Activated CD4-positive, alpha-beta T cell treated with anti-CD3 and anti-CD28 coated beads for 36 hours (primary cell): ENCODE measurements around the gene AGPAT4. TPM values are rescaled to one million over a fixed set of nuclear protein-coding genes. Genes with fewer than 3 reads are reported as not detected.
"Not testable (repeated sequence)": the region's sequence is repeated elsewhere in the genome, so short reads cannot be mapped to it uniquely, and the experiment has no call there.

Source experiments
- ATAC-seq: fragments of 200-7000 bp; cut with Tn5 transposase; one replicate; pipeline ENCODE4 v1.10.0; 2021; ENCODE audit warnings: mild to moderate bottlenecking, moderate library complexity
- CTCF ChIA-PET: fragments of 350-600 bp; sonication (Branson Sonifier 250); formaldehyde crosslinking; loops from one replicate; lab custom pipeline; 2021; ENCODE audit warnings: antibody characterized with exemption; lab: Charles Lee
- POLR2A ChIA-PET: fragments of 350-600 bp; sonication (Branson Sonifier 250); formaldehyde crosslinking; loops from one replicate; lab custom pipeline; 2021; ENCODE audit warnings: antibody characterized with exemption, inconsistent platforms; lab: Charles Lee
- DNase-seq: peaks from one replicate; pipeline ENCODE4 v3.0.0-alpha.2; 2020
- H3K27ac Mint-ChIP-seq: one replicate; pipeline ENCODE4 v1.8.0; 2021; ENCODE audit warnings: mixed read lengths
- H3K27me3 Mint-ChIP-seq: one replicate; pipeline ENCODE4 v1.8.0; 2021; ENCODE audit warnings: mixed read lengths
- H3K36me3 Mint-ChIP-seq: one replicate; pipeline ENCODE4 v1.8.0; 2021; ENCODE audit warnings: low read depth, mixed read lengths
- H3K4me1 Mint-ChIP-seq: one replicate; pipeline ENCODE4 v1.8.0; 2021; ENCODE audit warnings: mixed read lengths
- H3K4me3 Mint-ChIP-seq: one replicate; pipeline ENCODE4 v1.8.0; 2021; ENCODE audit warnings: mild to moderate bottlenecking, moderate library complexity, mixed read lengths
- H3K9me3 Mint-ChIP-seq: one replicate; pipeline ENCODE4 v1.8.0; 2021; ENCODE audit warnings: low read depth, mixed read lengths
- intact Hi-C, 2 experiments: fragments of 100-400 bp; cut with DNase I in 1 of 2; cut with micrococcal nuclease in 1 of 2; formaldehyde crosslinking; loops; one replicate each; pipeline versions ENCODE4 v1.14.2 to v1.15.1; 2022 to 2024; cut with DNase I, micrococcal nuclease
- total RNA-seq, 2 experiments: library from RNA; stranded (reverse); gene quantifications; one replicate each; pipeline ENCODE4 v1.2.3, GENCODE V29; 2021

AGPAT4 gene
- total RNA-seq, 2 experiments from 2014 or later = 4.7 to 5.0 TPM

DNA sequence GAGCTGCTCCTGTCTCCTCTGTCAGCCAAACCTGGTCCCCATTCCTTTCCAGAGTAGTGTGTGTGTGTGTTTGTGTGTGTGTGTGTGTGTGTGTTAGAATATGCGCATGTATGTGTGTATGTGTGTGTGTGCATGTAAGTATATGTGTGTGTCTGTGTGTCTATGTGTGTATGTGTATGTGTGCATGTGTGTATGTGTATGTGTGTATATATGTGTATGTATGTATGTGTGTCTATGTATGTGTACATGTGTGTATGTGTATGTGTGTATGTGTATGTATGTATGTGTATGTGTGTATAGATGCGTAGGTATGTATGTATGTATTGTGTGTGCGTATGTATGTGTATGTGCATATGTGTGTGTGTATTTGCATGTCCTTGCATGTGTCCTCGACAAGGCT is 79.5 kb downstream of the AGPAT4 start:
- POLR2A ChIA-PET = no interaction called here
- no peaks in the 10 kb centered on the region for H3K27me3 Mint-ChIP-seq

DNA sequence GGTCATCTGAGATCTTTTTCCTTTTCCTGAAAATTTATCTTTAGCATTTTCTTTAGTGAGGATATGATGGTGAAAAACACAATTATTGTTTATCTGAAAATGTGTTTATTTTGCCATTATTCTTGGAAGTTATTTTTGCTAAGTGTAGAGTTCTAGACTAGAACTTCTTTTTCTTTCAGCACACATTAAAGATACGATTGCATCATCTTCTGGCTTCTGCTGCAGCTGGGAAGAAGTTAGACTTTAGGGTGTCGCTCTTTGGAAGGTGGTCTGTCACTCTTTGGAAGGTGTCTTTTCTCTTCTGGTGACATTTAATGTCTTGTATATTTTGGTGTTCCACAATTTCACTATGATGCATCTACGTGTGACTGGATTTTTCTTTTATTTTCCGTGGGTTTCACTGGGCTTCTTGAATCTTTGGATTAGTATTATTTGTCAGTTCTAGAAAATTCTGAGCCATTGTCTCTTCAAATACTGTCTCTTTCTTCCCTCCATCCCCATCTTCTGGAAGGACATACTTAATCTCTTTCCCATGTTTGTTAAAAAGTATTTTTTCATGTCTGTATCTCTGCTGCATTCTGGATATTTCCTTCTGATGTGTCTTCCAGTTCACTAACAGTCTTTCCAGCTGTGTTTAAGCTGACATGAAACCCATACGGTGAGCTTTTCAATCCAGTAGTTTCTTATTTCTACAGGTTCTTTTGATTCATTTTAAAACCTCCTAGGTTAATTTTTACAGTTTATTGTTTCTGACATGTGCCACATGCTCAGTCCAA is 81.0 kb downstream of the AGPAT4 start:
- no peak for DNase-seq
- ChIA-PET CTCF (no interaction called here), POLR2A (no interaction called here)
- intact Hi-C loops = no loop called here
- no peak for ATAC-seq
- Mint-ChIP-seq H3K27me3 (no peaks in the 10 kb centered on the region), H3K9me3 (peaks cover 16% of the 10 kb centered on the region), H3K36me3 (no peaks in the 10 kb centered on the region), H3K27ac (no peak overlapping the region), H3K4me1 (no peaks in the 10 kb centered on the region), H3K4me3 (no peak overlapping the region)

More for the DNA sequence above, 79.5 kb downstream of the AGPAT4 start:
- H3K9me3 Mint-ChIP-seq = peaks cover 16% of the 10 kb centered on the region
- H3K27ac Mint-ChIP-seq = no peak overlapping the region
- no peaks in the 10 kb centered on the region for H3K36me3 Mint-ChIP-seq
- no peak for DNase-seq
- H3K4me1 Mint-ChIP-seq = no peaks in the 10 kb centered on the region
- ATAC-seq = no peak
- H3K4me3 Mint-ChIP-seq = no peak overlapping the region
- intact Hi-C loops = no loop called here
- CTCF ChIA-PET = no interaction called here

DNA sequence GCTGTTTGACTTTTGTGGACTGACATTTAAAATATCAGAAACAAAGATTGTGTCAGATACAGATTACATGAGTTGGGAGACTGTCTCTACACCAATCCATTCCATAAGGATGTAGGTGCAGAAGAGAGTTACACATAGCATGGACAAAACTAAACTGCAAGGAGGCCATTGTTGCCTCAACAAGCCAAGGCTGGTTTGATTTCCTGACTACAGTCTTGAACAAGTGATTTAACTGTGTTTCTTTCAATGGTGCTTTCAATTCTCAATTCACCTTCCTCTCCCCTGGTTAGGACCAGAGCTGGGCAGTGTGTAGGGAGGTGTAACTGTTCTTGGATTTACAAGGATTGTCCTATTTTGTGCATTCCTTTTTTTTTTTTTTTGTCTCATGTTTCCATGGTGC is 82.2 kb downstream of the AGPAT4 start:
- no peak overlapping the region for H3K4me3 Mint-ChIP-seq
- H3K4me1 Mint-ChIP-seq = no peaks in the 10 kb centered on the region
- H3K27me3 Mint-ChIP-seq = no peaks in the 10 kb centered on the region
- peaks cover 2% of the 10 kb centered on the region for H3K36me3 Mint-ChIP-seq
- no peak overlapping the region for H3K27ac Mint-ChIP-seq
- DNase-seq (no peak), ATAC-seq (no peak)
- peaks cover 16% of the 10 kb centered on the region for H3K9me3 Mint-ChIP-seq
- intact Hi-C loops = no loop called here
- ChIA-PET POLR2A (no interaction called here), CTCF (interaction anchor here (0.7 kb wide), 1 partner anchor 9 kb away, joined by 3 read pairs; no protein-coding TSS in a partner anchor)

DNA sequence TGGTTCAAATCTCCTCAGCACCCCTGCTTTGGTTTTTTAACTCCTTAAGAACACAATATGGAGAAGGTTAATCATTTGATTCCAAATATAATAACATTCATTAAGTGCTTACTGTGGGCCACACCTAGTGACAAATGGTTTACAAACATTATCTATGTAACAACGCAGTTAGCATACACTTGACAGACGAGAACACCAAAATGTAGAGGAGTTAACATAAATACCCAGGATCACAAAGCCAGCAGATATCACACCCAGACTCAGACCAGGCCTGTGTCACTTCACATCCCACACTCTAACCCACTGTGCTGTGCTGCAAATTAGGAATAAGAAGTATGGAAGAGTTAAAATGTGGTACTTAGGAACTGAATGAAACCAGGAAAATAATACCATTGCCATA is 82.9 kb downstream of the AGPAT4 start:
- POLR2A ChIA-PET = no interaction called here
- CTCF ChIA-PET = no interaction called here
- H3K27ac Mint-ChIP-seq = no peak overlapping the region

DNA sequence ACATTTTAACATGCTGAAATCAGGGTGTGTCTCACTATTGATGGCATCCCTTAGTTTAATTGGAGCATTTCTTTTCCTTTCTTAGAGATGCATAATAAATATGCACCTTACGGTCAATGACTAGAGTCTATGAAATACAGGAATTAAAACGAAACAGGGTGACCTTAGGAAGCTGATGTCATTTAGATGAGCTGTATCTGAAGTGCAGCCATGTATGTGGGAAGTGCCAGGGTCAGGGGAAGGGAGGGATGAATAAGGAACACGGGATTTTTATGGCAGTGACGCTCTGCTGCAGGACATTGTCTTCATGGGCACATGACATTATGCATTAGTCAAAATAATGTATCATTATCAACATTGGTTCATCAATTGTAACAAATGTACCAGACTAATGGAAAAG is 84.0 kb downstream of the AGPAT4 start:
- peaks cover 2% of the 10 kb centered on the region for H3K36me3 Mint-ChIP-seq
- CTCF ChIA-PET = no interaction called here
- ATAC-seq (no peak), DNase-seq (no peak)
- no peak overlapping the region for H3K4me3 Mint-ChIP-seq
- no peaks in the 10 kb centered on the region for H3K27me3 Mint-ChIP-seq
- H3K9me3 Mint-ChIP-seq = peaks cover 16% of the 10 kb centered on the region
- POLR2A ChIA-PET = no interaction called here
- H3K4me1 Mint-ChIP-seq = no peaks in the 10 kb centered on the region
- H3K27ac Mint-ChIP-seq = no peak overlapping the region
- intact Hi-C loops = no loop called here

More for the DNA sequence above, 82.9 kb downstream of the AGPAT4 start:
- intact Hi-C loops = no loop called here
- ATAC-seq (no peak), DNase-seq (no peak)
- peaks cover 16% of the 10 kb centered on the region for H3K9me3 Mint-ChIP-seq
- no peak overlapping the region for H3K4me3 Mint-ChIP-seq
- no peaks in the 10 kb centered on the region for H3K4me1 Mint-ChIP-seq
- H3K27me3 Mint-ChIP-seq = no peaks in the 10 kb centered on the region
- peaks cover 2% of the 10 kb centered on the region for H3K36me3 Mint-ChIP-seq

DNA sequence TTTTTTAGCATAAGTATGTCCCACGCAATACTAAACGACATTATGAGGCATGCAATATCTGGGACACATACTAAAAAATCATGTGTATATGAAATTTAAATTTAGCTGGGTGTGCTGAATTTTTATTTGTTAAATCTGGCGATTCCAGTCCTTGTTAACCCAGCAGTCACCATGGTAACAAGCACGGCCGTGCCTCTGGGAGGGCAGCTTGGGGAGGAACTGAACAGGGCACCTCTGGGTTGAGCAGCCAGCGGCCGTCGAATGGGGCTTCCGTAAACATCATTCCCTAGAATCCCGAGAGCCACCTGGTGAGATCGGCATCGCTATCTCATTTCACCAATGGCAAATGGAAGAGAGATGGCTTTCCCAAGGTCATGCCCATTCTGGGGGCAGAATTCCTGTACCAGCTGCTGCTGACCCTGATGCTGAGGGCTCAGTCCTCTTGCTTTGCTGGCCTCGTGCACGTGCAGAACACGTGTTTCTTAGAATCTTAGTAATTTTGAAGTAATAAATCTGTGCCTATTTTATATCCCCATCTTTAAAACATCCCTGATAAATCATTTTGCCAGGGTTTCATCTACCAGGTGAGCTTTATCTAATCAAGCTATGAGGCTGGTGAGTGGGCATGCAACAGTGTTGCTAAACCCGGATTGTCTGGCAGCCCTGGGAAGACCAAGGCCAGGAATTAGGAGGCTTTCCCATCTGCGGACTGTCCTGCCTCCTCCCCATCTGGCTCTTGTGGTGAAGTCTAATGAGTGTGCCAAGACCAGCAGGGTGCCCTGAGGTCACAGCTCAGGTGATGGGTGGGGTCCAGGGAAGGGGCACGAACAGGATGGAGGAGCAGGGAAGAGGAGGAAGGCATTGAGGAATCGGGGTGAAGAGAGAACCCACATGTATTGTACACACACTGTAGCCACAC is 85.1 kb downstream of the AGPAT4 start:
- Mint-ChIP-seq H3K36me3 (peaks cover 2% of the 10 kb centered on the region), H3K9me3 (peaks cover 12% of the 10 kb centered on the region), H3K27me3 (no peaks in the 10 kb centered on the region), H3K4me3 (no peak overlapping the region), H3K4me1 (no peaks in the 10 kb centered on the region), H3K27ac (no peak overlapping the region)
- ChIA-PET CTCF (interaction anchor here (0.6 to 0.7 kb wide), 2 partner anchors 20 to 101 kb away, joined by 3 read pairs; no protein-coding TSS in a partner anchor), POLR2A (no interaction called here)
- intact Hi-C loops = no loop called here
- ATAC-seq (no peak), DNase-seq (no peak)

DNA sequence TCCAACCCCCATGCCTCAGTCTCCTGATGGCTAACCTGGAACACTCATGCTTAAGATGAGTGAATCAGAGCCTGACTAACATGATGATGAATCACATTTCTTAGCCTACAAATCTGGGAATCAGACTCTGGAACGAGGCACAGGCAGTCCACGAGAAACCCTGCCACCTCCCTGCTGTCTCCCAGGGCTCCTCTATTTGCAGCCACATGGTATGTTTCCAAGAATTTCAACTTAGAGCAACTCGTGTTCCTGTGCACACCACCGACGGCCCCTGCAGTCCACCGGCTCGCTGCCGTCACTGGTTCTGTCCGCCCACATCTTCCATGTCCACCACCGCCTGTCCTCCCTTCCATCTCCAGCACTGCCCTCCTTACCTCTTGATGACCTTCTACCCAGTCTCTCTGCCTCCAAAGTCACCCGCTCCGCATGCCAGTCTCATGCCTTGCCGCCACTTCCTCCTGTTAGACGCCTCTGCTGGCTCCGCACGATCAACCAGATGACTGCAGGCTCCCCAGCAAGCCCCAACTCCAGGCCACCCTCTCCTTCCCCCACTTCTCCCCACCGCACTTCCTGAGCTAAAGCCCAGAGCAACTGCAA is 87.6 kb downstream of the AGPAT4 start:
- ChIA-PET POLR2A (no interaction called here), CTCF (no interaction called here)
- no peak for DNase-seq
- Mint-ChIP-seq H3K4me1 (no peaks in the 10 kb centered on the region), H3K27me3 (no peaks in the 10 kb centered on the region), H3K36me3 (peaks cover 2% of the 10 kb centered on the region), H3K27ac (no peak overlapping the region), H3K4me3 (no peak overlapping the region), H3K9me3 (peaks cover 2% of the 10 kb centered on the region)
- ATAC-seq = no peak
- intact Hi-C loops = no loop called here

DNA sequence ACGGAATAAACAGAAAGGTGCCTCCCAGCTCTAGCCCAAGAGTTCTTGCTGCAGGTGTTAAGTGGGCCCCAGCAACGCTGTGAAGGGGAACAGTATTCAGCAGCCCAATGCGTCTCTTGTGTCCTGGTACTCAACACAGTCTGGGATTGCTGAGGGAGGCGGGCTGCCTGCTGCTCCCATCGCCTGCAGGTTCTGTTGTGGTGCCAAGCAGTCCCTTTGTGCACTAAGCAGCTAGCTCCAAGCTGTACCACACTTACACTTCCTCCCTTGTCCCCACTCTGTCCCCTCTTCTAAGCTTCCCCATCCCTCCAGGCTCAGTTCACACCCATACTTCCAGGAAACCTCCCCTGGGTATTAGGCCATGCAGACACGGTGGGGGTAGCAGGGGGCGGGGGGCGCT is 92.7 kb downstream of the AGPAT4 start:
- intact Hi-C loops = no loop called here
- CTCF ChIA-PET = no interaction called here

DNA sequence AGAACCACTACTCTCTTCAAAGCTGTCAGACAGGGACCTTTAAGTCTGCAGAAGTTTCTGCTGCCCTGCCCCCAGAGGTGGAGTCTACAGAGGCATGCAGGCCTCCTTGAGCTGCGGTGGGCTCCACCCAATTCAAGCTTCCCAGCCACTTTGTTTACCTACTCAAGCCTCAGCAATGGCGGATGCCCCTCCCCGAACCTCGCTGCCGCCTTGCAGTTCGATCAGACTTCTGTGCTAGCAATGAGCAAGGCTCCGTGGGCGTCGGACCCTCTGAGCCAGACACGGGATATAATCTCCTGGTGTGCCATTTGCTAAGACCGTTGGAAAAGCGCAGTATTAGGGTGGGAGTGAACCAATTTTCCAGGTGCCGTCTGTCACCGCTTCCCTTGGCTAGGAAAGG is 95.7 kb downstream of the AGPAT4 start:
- H3K4me3 Mint-ChIP-seq, POLR2A ChIA-PET, CTCF ChIA-PET, ATAC-seq, DNase-seq, H3K4me1 Mint-ChIP-seq, H3K27ac Mint-ChIP-seq, H3K27me3 Mint-ChIP-seq, intact Hi-C loops: not testable (repeated sequence)
- Mint-ChIP-seq H3K9me3 (peaks cover 25% of the 10 kb centered on the region), H3K36me3 (peaks cover 22% of the 10 kb centered on the region)

More for the DNA sequence above, 92.7 kb downstream of the AGPAT4 start:
- ATAC-seq (no peak), DNase-seq (no peak)
- no peak overlapping the region for H3K4me3 Mint-ChIP-seq
- POLR2A ChIA-PET = no interaction called here
- no peaks in the 10 kb centered on the region for H3K4me1 Mint-ChIP-seq
- H3K27me3 Mint-ChIP-seq = no peaks in the 10 kb centered on the region
- peaks cover 17% of the 10 kb centered on the region for H3K36me3 Mint-ChIP-seq
- H3K27ac Mint-ChIP-seq = no peak overlapping the region
- H3K9me3 Mint-ChIP-seq = peaks cover 18% of the 10 kb centered on the region

DNA sequence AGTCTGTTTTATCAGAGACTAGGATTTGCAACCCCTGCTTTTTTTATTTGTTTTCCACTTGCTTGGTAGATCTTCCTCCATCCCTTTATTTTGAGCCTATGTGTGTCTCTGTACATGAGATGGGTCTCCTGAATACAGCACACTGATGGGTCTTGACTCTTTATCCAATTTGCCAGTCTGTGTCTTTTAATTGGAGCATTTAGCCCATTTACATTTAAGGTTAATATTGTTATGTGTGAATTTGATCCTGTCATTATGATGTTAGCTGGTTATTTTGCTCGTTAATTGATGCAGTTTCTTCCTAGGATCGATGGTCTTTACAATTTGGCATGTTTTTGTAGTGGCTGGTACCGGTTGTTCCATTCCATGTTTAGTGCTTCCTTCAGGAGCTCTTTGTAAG is 97.4 kb downstream of the AGPAT4 start:
- CTCF ChIA-PET, DNase-seq, intact Hi-C loops, H3K4me3 Mint-ChIP-seq, POLR2A ChIA-PET, ATAC-seq, H3K27ac Mint-ChIP-seq, H3K4me1 Mint-ChIP-seq, H3K27me3 Mint-ChIP-seq: not testable (repeated sequence)
- Mint-ChIP-seq H3K9me3 (peaks cover 25% of the 10 kb centered on the region), H3K36me3 (peaks cover 22% of the 10 kb centered on the region)

DNA sequence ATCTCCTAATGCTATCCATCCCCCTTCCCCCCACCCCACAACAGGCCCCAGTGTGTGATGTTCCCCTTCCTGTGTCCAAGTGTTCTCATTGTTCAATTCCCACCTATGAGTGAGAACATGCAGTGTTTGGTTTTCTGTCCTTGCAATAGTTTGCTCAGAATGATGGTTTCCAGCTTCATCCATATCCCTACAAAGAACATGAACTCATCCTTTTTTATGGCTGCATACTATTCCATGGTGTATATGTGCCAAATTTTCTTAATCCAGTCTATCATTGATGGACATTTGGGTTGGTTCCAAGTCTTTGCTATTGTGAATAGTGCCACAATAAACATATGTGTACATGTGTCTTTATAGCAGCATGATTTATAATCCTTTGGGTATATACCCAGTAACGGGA is 101.1 kb downstream of the AGPAT4 start:
- H3K9me3 Mint-ChIP-seq = peaks cover 14% of the 10 kb centered on the region
- H3K4me1 Mint-ChIP-seq, ATAC-seq, CTCF ChIA-PET, H3K27me3 Mint-ChIP-seq, POLR2A ChIA-PET, H3K27ac Mint-ChIP-seq, H3K4me3 Mint-ChIP-seq, DNase-seq, H3K36me3 Mint-ChIP-seq, intact Hi-C loops: not testable (repeated sequence)
